ENCODE measurements around the gene PTPRD.

Gene PTPRD

DNA sequence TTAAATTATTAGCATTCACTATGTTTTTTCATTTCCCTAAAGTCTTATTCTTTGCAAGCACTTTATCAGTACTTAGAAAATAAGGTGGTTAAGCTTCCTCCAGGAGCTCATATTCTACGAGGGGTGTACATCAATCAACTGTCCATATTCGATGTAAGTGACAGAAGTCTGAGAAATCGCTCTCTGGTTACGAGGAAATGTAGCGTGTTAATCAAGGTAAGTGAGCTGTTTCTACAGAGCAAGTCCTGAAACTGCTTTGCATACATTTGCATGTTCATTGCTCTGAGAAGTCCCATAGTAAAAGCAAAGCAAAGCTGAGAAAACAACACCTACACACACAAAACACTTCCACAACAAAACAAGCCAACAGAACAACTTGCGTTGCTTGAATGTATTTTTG is 1919.3 kb downstream of the PTPRD start:
- Histone ChIP-seq H3K4me3 (ENCODE audit: insufficient read length, low read depth) (no peak overlapping the region), H3K9ac (ENCODE audit: insufficient read length, low read depth) (no peak overlapping the region), H3K27me3 (ENCODE audit: insufficient read depth, insufficient read length) (no peaks in the 10 kb centered on the region), H3K9me3 (ENCODE audit: insufficient read depth, low read length) (0 out of 2 replicates have a peak, but pooled peaks cover 4% of the 10 kb centered on the region), H3K4me1 (ENCODE audit: insufficient read depth, insufficient read length) (no peaks in the 10 kb centered on the region), H3K36me3 (ENCODE audit: insufficient read depth, insufficient read length, low read length) (no peaks in the 10 kb centered on the region)
- no peak for DNase-seq (ENCODE audit: low read depth, low spot score)
- TF ChIP-seq YY1 (IDR thresholded peaks at IDR 0.05; ENCODE audit: insufficient read depth, insufficient read length) (no peak), ZNF274 (IDR thresholded peaks at IDR 0.05; ENCODE audit: low read depth, low read length) (no peak), SUZ12 (IDR thresholded peaks at IDR 0.05; ENCODE audit: extremely low read depth, insufficient read depth, insufficient read length) (no peak)

- no peak overlapping the region for H3K9ac ChIP-seq (ENCODE audit: insufficient read length, low read depth)
- no peak for DNase-seq (ENCODE audit: low read depth, low spot score)
- no peaks in the 10 kb centered on the region for H3K4me1 ChIP-seq (ENCODE audit: insufficient read depth, insufficient read length)
- H3K9me3 ChIP-seq (ENCODE audit: insufficient read depth, low read length) = 0 out of 2 replicates have a peak, but pooled peaks cover 4% of the 10 kb centered on the region
- TF ChIP-seq ZNF274 (IDR thresholded peaks at IDR 0.05; ENCODE audit: low read depth, low read length) (no peak), SUZ12 (IDR thresholded peaks at IDR 0.05; ENCODE audit: extremely low read depth, insufficient read depth, insufficient read length) (no peak), YY1 (IDR thresholded peaks at IDR 0.05; ENCODE audit: insufficient read depth, insufficient read length) (no peak)
- H3K4me3 ChIP-seq (ENCODE audit: insufficient read length, low read depth) = no peak overlapping the region
- no peaks in the 10 kb centered on the region for H3K27me3 ChIP-seq (ENCODE audit: insufficient read depth, insufficient read length)
- H3K36me3 ChIP-seq (ENCODE audit: insufficient read depth, insufficient read length, low read length) = no peaks in the 10 kb centered on the region
Observed at GRCh38 chr9:8686516-8686915, 1926.3 kb downstream of the PTPRD start.

DNA sequence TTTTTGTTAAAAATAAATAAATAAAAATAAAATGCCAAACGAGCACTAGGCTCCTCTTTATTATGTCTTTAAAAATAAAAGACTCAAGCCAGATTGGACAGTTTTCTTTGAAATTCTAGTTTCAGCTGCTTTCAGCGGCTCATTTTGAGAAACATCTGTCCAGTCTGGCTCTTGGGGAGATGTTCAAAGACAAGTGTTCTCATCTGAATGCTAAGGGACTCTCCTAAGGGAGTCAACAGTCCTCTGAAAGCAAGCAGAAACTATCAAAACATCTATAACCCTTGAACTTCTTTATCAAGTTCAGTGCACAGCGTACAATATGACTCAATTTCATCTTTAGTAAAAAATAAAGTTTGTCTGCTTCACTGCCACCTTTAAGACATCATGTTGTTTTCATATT is 1927.0 kb downstream of the PTPRD start:
- no peak overlapping the region for H3K4me3 ChIP-seq (ENCODE audit: insufficient read length, low read depth)
- TF ChIP-seq SUZ12 (IDR thresholded peaks at IDR 0.05; ENCODE audit: extremely low read depth, insufficient read depth, insufficient read length) (no peak), ZNF274 (IDR thresholded peaks at IDR 0.05; ENCODE audit: low read depth, low read length) (no peak), YY1 (IDR thresholded peaks at IDR 0.05; ENCODE audit: insufficient read depth, insufficient read length) (no peak)

GRCh38 chr9:8684978-8685708 is 1927.7 kb downstream of the PTPRD start:
- TF ChIP-seq YY1 (IDR thresholded peaks at IDR 0.05; ENCODE audit: insufficient read depth, insufficient read length) (no peak), SUZ12 (IDR thresholded peaks at IDR 0.05; ENCODE audit: extremely low read depth, insufficient read depth, insufficient read length) (no peak), ZNF274 (IDR thresholded peaks at IDR 0.05; ENCODE audit: low read depth, low read length) (no peak)
- H3K36me3 ChIP-seq (ENCODE audit: insufficient read depth, insufficient read length, low read length) = no peaks in the 10 kb centered on the region
- no peaks in the 10 kb centered on the region for H3K4me1 ChIP-seq (ENCODE audit: insufficient read depth, insufficient read length)
- H3K9ac ChIP-seq (ENCODE audit: insufficient read length, low read depth) = no peak overlapping the region
- H3K9me3 ChIP-seq (ENCODE audit: insufficient read depth, low read length) = 0 out of 2 replicates have a peak, but pooled peaks cover 4% of the 10 kb centered on the region
- no peak for DNase-seq (ENCODE audit: low read depth, low spot score)
- H3K4me3 ChIP-seq (ENCODE audit: insufficient read length, low read depth) = no peak overlapping the region
- H3K27me3 ChIP-seq (ENCODE audit: insufficient read depth, insufficient read length) = no peaks in the 10 kb centered on the region

More for the DNA sequence above, 1927.0 kb downstream of the PTPRD start:
- H3K4me1 ChIP-seq (ENCODE audit: insufficient read depth, insufficient read length) = no peaks in the 10 kb centered on the region
- no peaks in the 10 kb centered on the region for H3K36me3 ChIP-seq (ENCODE audit: insufficient read depth, insufficient read length, low read length)
- no peak overlapping the region for H3K9ac ChIP-seq (ENCODE audit: insufficient read length, low read depth)
- no peaks in the 10 kb centered on the region for H3K27me3 ChIP-seq (ENCODE audit: insufficient read depth, insufficient read length)
- H3K9me3 ChIP-seq (ENCODE audit: insufficient read depth, low read length) = 0 out of 2 replicates have a peak, but pooled peaks cover 4% of the 10 kb centered on the region
- DNase-seq (ENCODE audit: low read depth, low spot score) = no peak

- H3K4me3 ChIP-seq (ENCODE audit: insufficient read length, low read depth) = no peak overlapping the region
- H3K9me3 ChIP-seq (ENCODE audit: insufficient read depth, low read length) = no peaks in the 10 kb centered on the region
- H3K9ac ChIP-seq (ENCODE audit: insufficient read length, low read depth) = no peak overlapping the region
- TF ChIP-seq YY1 (IDR thresholded peaks at IDR 0.05; ENCODE audit: insufficient read depth, insufficient read length) = no peak
- no peak for TF ChIP-seq ZNF274 (IDR thresholded peaks at IDR 0.05; ENCODE audit: low read depth, low read length)
- TF ChIP-seq SUZ12 (IDR thresholded peaks at IDR 0.05; ENCODE audit: extremely low read depth, insufficient read depth, insufficient read length) = no peak
- H3K4me1 ChIP-seq (ENCODE audit: insufficient read depth, insufficient read length) = no peaks in the 10 kb centered on the region
- H3K27me3 ChIP-seq (ENCODE audit: insufficient read depth, insufficient read length) = no peaks in the 10 kb centered on the region
- no peaks in the 10 kb centered on the region for H3K36me3 ChIP-seq (ENCODE audit: insufficient read depth, insufficient read length, low read length)
- no peak for DNase-seq (ENCODE audit: low read depth, low spot score)
Observed at GRCh38 chr9:8683496-8683895, 1929.3 kb downstream of the PTPRD start.

GRCh38 chr9:8680658-8681057 is 1932.1 kb downstream of the PTPRD start:
- H3K4me1 ChIP-seq (ENCODE audit: insufficient read depth, insufficient read length) = no peaks in the 10 kb centered on the region
- H3K9me3 ChIP-seq (ENCODE audit: insufficient read depth, low read length) = no peaks in the 10 kb centered on the region
- DNase-seq (ENCODE audit: low read depth, low spot score) = no peak
- no peaks in the 10 kb centered on the region for H3K36me3 ChIP-seq (ENCODE audit: insufficient read depth, insufficient read length, low read length)
- TF ChIP-seq SUZ12 (IDR thresholded peaks at IDR 0.05; ENCODE audit: extremely low read depth, insufficient read depth, insufficient read length) (no peak), ZNF274 (IDR thresholded peaks at IDR 0.05; ENCODE audit: low read depth, low read length) (no peak), YY1 (IDR thresholded peaks at IDR 0.05; ENCODE audit: insufficient read depth, insufficient read length) (no peak)
- no peak overlapping the region for H3K9ac ChIP-seq (ENCODE audit: insufficient read length, low read depth)
- no peaks in the 10 kb centered on the region for H3K27me3 ChIP-seq (ENCODE audit: insufficient read depth, insufficient read length)
- H3K4me3 ChIP-seq (ENCODE audit: insufficient read length, low read depth) = no peak overlapping the region

GRCh38 chr9:8680157-8680556 is 1932.6 kb downstream of the PTPRD start:
- H3K9ac ChIP-seq (ENCODE audit: insufficient read length, low read depth) = no peak overlapping the region
- no peaks in the 10 kb centered on the region for H3K4me1 ChIP-seq (ENCODE audit: insufficient read depth, insufficient read length)
- no peaks in the 10 kb centered on the region for H3K27me3 ChIP-seq (ENCODE audit: insufficient read depth, insufficient read length)
- H3K9me3 ChIP-seq (ENCODE audit: insufficient read depth, low read length) = no peaks in the 10 kb centered on the region
- no peak overlapping the region for H3K4me3 ChIP-seq (ENCODE audit: insufficient read length, low read depth)
- TF ChIP-seq SUZ12 (IDR thresholded peaks at IDR 0.05; ENCODE audit: extremely low read depth, insufficient read depth, insufficient read length) = no peak
- TF ChIP-seq ZNF274 (IDR thresholded peaks at IDR 0.05; ENCODE audit: low read depth, low read length) = no peak
- no peak for TF ChIP-seq YY1 (IDR thresholded peaks at IDR 0.05; ENCODE audit: insufficient read depth, insufficient read length)
- no peaks in the 10 kb centered on the region for H3K36me3 ChIP-seq (ENCODE audit: insufficient read depth, insufficient read length, low read length)
- no peak for DNase-seq (ENCODE audit: low read depth, low spot score)
